ENCODE data around the gene TMEM60. TPM values are rescaled to one million over a fixed set of nuclear protein-coding genes. Genes with fewer than 3 reads are reported as not detected.

The TMEM60 gene
- total and polyA plus RNA-seq, 2 of the 13 experiments (the other 11 are each of a cell fraction or from before 2014, with no cell fraction given) = 25.6 to 27.7 TPM

- TF ChIP-seq, protein P1, sequence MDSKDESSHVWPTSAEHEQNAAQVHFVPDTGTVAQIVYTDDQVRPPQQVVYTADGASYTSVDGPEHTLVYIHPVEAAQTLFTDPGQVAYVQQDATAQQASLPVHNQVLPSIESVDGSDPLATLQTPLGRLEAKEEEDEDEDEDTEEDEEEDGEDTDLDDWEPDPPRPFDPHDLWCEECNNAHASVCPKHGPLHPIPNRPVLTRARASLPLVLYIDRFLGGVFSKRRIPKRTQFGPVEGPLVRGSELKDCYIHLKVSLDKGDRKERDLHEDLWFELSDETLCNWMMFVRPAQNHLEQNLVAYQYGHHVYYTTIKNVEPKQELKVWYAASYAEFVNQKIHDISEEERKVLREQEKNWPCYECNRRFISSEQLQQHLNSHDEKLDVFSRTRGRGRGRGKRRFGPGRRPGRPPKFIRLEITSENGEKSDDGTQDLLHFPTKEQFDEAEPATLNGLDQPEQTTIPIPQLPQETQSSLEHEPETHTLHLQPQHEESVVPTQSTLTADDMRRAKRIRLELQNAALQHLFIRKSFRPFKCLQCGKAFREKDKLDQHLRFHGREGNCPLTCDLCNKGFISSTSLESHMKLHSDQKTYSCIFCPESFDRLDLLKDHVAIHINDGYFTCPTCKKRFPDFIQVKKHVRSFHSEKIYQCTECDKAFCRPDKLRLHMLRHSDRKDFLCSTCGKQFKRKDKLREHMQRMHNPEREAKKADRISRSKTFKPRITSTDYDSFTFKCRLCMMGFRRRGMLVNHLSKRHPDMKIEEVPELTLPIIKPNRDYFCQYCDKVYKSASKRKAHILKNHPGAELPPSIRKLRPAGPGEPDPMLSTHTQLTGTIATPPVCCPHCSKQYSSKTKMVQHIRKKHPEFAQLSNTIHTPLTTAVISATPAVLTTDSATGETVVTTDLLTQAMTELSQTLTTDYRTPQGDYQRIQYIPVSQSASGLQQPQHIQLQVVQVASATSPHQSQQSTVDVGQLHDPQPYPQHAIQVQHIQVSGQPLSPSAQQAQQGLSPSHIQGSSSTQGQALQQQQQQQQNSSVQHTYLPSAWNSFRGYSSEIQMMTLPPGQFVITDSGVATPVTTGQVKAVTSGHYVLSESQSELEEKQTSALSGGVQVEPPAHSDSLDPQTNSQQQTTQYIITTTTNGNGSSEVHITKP (CRISPR knock-in tag; IDR thresholded peaks at IDR 0.05; ENCODE audit: low read depth) = no peak
- TF ChIP-seq ZSCAN12 (CRISPR knock-in tag; IDR thresholded peaks at IDR 0.05) (no peak), ZNF615 (CRISPR knock-in tag; IDR thresholded peaks at IDR 0.05; ENCODE audit: borderline replicate concordance) (no peak)
Measured at GRCh38 chr7:77753173-77753572, 45.1 kb downstream of the TMEM60 start (continued).

DNA sequence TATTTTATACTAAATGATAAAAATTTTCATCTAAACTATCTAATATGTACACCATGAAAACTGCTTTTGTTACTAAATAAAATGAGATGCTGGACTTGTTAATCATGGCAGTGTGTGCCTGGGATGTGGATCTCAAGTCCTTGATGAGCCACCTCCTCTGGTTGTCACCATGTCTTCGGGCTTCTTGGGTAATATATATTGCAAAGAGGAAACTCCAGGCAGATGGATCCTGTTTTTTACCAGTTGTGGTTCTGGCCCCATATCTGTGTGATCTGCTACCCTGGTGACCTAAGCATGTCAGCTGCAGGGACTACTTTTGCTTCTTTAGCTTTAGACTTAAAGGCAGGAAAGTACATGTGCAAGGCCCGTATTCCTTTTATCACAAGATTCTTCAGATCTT lies 46.2 kb downstream of the TMEM60 start:
- H2AFZ ChIP-seq (ENCODE audit: low read length) = no peak overlapping the region
- no peak overlapping the region for H3K27ac ChIP-seq (ENCODE audit: extremely low read length, insufficient read depth, low read length)
- intact Hi-C loops (cut with micrococcal nuclease; ENCODE audit: unreplicated experiment) (no loop called here), in situ Hi-C loops (cut with HindIII; ENCODE audit: extremely low pct_ligation_motif_present, low pct_unique_long_range_greater_than_20kb) (no loop called here)
- BruUV-seq (replicated peaks) = no TSS peak
- no peak overlapping the region for H3K9ac ChIP-seq (ENCODE audit: insufficient read depth, low read depth, low read length)
- peaks cover 4 to 19% of the 10 kb centered on the region in 2 experiments; a peak in 4 of 5 replicates for H3K36me3 ChIP-seq (replicated peaks in 1 of 2; ENCODE audit: control insufficient read depth in 1 of 2, insufficient read depth in 2 of 2, low read length in 2 of 2)
- H3K9me3 ChIP-seq (ENCODE audit: low read length) = no peaks in the 10 kb centered on the region
- TF ChIP-seq, protein P2, sequence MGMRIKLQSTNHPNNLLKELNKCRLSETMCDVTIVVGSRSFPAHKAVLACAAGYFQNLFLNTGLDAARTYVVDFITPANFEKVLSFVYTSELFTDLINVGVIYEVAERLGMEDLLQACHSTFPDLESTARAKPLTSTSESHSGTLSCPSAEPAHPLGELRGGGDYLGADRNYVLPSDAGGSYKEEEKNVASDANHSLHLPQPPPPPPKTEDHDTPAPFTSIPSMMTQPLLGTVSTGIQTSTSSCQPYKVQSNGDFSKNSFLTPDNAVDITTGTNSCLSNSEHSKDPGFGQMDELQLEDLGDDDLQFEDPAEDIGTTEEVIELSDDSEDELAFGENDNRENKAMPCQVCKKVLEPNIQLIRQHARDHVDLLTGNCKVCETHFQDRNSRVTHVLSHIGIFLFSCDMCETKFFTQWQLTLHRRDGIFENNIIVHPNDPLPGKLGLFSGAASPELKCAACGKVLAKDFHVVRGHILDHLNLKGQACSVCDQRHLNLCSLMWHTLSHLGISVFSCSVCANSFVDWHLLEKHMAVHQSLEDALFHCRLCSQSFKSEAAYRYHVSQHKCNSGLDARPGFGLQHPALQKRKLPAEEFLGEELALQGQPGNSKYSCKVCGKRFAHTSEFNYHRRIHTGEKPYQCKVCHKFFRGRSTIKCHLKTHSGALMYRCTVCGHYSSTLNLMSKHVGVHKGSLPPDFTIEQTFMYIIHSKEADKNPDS (CRISPR knock-in tag; IDR thresholded peaks at IDR 0.05) = no peak
- TF ChIP-seq ZNF460 (CRISPR knock-in tag; IDR thresholded peaks at IDR 0.05; ENCODE audit: borderline replicate concordance) (no peak), TARDBP (CRISPR knock-in tag; IDR thresholded peaks at IDR 0.05) (no peak)
- ATAC-seq (no peak), DNase-seq (ENCODE audit: low spot score) (no peak), FAIRE-seq (no peak)
- no peaks in the 10 kb centered on the region for H3K27me3 ChIP-seq (ENCODE audit: control insufficient read depth in 1 of 2, insufficient read depth in 2 of 2, low read length in 2 of 2)
- WGBS (ENCODE audit: low lambda C conversion rate) = 97% methylated on average over 2 of the region's 2 CpGs
- ChIA-PET POLR2A (no interaction called here), CTCF (ENCODE audit: low intra/inter-chr PET ratio, low total read pairs) (no interaction called here)
- H3K4me1 ChIP-seq (ENCODE audit: insufficient read depth, low read length) = peaks cover 8% of the 10 kb centered on the region
- H4K20me1 ChIP-seq (ENCODE audit: insufficient read depth, low read length) = no peaks in the 10 kb centered on the region; the same call in 1 of the 2 replicates
- no peak overlapping the region for H3K4me3 ChIP-seq (replicated peaks in 1 of 3; ENCODE audit: insufficient read depth in 1 of 3, low read depth in 2 of 3, low read length in 3 of 3)
- H3K79me2 ChIP-seq (ENCODE audit: insufficient read depth, low read length) = peaks cover 17% of the 10 kb centered on the region
- no peak overlapping the region for H3K4me2 ChIP-seq (ENCODE audit: low read depth, low read length)

Measured in HepG2 (cell line).